ENCODE measurements around the gene TBX5. TPM values are rescaled to one million over a fixed set of nuclear protein-coding genes. Genes with fewer than 3 reads are reported as not detected.
A peak's percentile ranks its signal among the peaks of the same experiment; 100 is the strongest.

Gene TBX5
- polyA plus RNA-seq, 1 donor (not counting 4 experiments of a cell fraction or from before 2014, with no cell fraction given), result not detected

DNA sequence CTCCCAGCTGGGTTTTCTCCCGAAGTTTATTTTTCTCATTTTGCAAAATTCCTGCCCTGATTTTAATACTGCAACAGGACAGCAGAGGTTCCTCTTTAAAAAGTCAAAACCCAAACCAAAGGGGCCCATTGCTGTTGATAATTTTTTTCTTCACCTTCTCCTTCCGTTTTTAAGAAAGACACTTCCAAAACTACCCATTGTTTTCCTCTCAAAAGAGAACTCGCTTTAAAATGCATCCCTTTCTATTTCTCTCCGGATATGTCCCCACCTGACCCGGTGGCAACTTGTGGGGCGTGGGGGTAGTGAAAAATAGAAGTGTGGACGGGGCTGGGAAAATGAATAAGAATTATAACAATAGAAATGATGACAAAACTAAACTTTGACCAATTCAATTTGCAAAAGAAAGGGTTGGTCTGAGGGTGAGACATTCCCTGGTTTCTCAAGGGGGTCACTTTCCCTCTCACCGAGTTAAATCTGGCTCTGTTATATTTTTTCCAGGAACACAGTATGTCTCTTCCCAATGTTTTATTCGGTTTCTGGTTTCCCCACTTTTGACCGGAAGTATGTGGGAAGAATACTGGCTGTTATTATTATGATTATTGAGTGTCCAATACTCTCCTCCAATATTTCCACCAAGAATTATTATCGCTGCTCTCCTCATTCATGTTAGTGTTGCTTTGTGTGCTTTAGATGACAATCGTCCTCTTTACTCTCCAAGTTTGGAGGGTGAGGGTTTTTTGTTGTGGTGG, 4.1 kb upstream of the TBX5 start:
- peaks cover 99% of the 10 kb centered on the region for H3K27me3 ChIP-seq (ENCODE audit: control insufficient read depth, extremely low read depth, insufficient read depth, low read length)
- no peak for DNase-seq (ENCODE audit: low read depth, low spot score)
- peaks cover 2% of the 10 kb centered on the region for H4K20me1 ChIP-seq (ENCODE audit: control insufficient read depth, extremely low read depth, insufficient read depth, low read length)
- H3K9me3 ChIP-seq (ENCODE audit: control insufficient read depth, low read depth, low read length), result no peaks in the 10 kb centered on the region
- no peaks in the 10 kb centered on the region for H3K79me2 ChIP-seq (ENCODE audit: control insufficient read depth, insufficient read depth, low read length)
- no peaks in the 10 kb centered on the region for H3K36me3 ChIP-seq (ENCODE audit: control insufficient read depth in 2 of 2, extremely low read depth in 1 of 2, insufficient read depth in 2 of 2, low read length in 2 of 2)
- H2AFZ ChIP-seq (ENCODE audit: control insufficient read depth, low read length), result no peak overlapping the region
- H3K9me1 ChIP-seq (ENCODE audit: control insufficient read depth, extremely low read depth, insufficient read depth, low read length), result no peaks in the 10 kb centered on the region
- H3K9ac ChIP-seq (ENCODE audit: control insufficient read depth, extremely low read depth, insufficient read depth, low read length), result no peak overlapping the region
- no peak for TF ChIP-seq EZH2 (IDR thresholded peaks at IDR 0.05; ENCODE audit: low read length)
- TF ChIP-seq, protein P1, sequence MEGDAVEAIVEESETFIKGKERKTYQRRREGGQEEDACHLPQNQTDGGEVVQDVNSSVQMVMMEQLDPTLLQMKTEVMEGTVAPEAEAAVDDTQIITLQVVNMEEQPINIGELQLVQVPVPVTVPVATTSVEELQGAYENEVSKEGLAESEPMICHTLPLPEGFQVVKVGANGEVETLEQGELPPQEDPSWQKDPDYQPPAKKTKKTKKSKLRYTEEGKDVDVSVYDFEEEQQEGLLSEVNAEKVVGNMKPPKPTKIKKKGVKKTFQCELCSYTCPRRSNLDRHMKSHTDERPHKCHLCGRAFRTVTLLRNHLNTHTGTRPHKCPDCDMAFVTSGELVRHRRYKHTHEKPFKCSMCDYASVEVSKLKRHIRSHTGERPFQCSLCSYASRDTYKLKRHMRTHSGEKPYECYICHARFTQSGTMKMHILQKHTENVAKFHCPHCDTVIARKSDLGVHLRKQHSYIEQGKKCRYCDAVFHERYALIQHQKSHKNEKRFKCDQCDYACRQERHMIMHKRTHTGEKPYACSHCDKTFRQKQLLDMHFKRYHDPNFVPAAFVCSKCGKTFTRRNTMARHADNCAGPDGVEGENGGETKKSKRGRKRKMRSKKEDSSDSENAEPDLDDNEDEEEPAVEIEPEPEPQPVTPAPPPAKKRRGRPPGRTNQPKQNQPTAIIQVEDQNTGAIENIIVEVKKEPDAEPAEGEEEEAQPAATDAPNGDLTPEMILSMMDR (optimal IDR thresholded peaks at IDR 0.05 in 1 of 3, IDR thresholded peaks at IDR 0.05 in 1 of 3, conservative IDR thresholded peaks at IDR 0.05 in 1 of 3; ENCODE audit: extremely low read depth in 1 of 3, insufficient read depth in 2 of 3, low read length in 3 of 3), result no peak
- dilution Hi-C loops (cut with MboI; ENCODE audit: extremely low pct_ligation_motif_present, low sequenced_read_pairs), result no loop called here
- H3K4me3 ChIP-seq (ENCODE audit: control insufficient read depth in 2 of 3, extremely low read depth in 1 of 3, insufficient read depth in 2 of 3, low read depth in 1 of 3, low read length in 3 of 3), result no peak overlapping the region
- H3K27ac ChIP-seq (ENCODE audit: control insufficient read depth, insufficient read depth, low read length), result no peak overlapping the region
- H3K4me1 ChIP-seq (ENCODE audit: control insufficient read depth, extremely low read depth, insufficient read depth, low read length), result no peaks in the 10 kb centered on the region
- FAIRE-seq, result no peak
- peak overlapping the region; percentile 60 for H3K4me2 ChIP-seq (ENCODE audit: control insufficient read depth, extremely low read depth, insufficient read depth, low read depth, low read length)

DNA sequence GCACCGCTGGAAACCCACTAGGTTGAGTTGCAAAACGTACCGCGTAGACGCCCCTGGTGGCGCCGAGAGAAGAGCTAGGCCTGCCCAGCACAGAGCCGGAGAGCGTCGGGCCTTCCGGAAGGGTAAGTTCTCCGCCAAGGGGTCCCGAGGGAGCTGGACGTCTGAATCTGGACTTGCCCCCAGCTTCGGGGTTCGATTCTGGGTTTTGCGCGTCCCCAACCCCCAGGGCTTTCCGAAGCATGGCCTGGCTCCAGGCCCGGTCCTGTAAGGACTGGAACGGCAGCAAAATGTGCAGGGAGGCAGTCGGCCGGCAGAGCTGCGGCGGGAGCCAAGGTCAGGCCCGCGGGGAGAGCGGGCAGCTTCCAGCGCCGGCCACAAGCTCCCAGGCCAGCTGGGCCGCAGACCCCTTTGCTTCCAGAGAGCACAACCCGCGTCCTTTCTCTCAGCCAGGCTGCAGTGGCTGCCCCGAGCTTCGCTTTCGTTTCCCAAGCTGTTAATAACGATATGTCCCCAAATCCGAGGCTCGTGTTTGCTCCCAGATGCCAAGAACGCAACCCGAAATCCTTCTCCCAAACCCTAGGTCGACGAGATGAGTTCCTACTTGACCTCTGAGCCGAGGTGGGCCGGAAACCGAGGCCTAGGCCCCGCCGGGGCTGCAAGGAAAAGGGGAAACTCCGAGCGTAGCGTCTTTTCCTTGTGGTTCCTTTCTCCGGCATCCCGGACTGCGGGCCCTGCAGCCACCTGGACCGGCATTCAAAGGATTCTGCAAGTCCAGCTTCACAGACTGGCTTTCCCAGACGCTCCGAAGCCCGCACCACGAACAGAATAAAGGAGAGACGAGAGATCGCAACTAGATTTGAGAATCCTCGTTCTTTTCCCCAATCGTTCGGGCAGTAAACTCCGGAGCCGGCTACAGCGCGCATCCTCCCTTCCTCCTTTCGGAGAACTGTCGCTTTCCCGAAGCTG, 3.2 kb upstream of the TBX5 start:
- Histone ChIP-seq H3K36me3 (ENCODE audit: control insufficient read depth in 2 of 2, extremely low read depth in 1 of 2, insufficient read depth in 2 of 2, low read length in 2 of 2) (no peaks in the 10 kb centered on the region), H4K20me1 (ENCODE audit: control insufficient read depth, extremely low read depth, insufficient read depth, low read length) (peaks cover 2% of the 10 kb centered on the region), H3K9ac (ENCODE audit: control insufficient read depth, extremely low read depth, insufficient read depth, low read length) (no peak overlapping the region), H3K27me3 (ENCODE audit: control insufficient read depth, extremely low read depth, insufficient read depth, low read length) (peaks cover 99% of the 10 kb centered on the region), H3K4me2 (ENCODE audit: control insufficient read depth, extremely low read depth, insufficient read depth, low read depth, low read length) (peak overlapping the region; percentile 60), H3K4me1 (ENCODE audit: control insufficient read depth, extremely low read depth, insufficient read depth, low read length) (no peaks in the 10 kb centered on the region), H3K79me2 (ENCODE audit: control insufficient read depth, insufficient read depth, low read length) (no peaks in the 10 kb centered on the region), H3K27ac (ENCODE audit: control insufficient read depth, insufficient read depth, low read length) (no peak overlapping the region), H3K9me1 (ENCODE audit: control insufficient read depth, extremely low read depth, insufficient read depth, low read length) (no peaks in the 10 kb centered on the region), H3K9me3 (ENCODE audit: control insufficient read depth, low read depth, low read length) (no peaks in the 10 kb centered on the region), H2AFZ (ENCODE audit: control insufficient read depth, low read length) (no peak overlapping the region), H3K4me3 (ENCODE audit: control insufficient read depth in 2 of 3, extremely low read depth in 1 of 3, insufficient read depth in 2 of 3, low read depth in 1 of 3, low read length in 3 of 3) (peak overlapping the region in 2 of 3 experiments; percentile 18 to 26)
- FAIRE-seq, result no peak
- dilution Hi-C loops (cut with MboI; ENCODE audit: extremely low pct_ligation_motif_present, low sequenced_read_pairs), result no loop called here
- TF ChIP-seq, protein P1 (optimal IDR thresholded peaks at IDR 0.05 in 1 of 3, IDR thresholded peaks at IDR 0.05 in 1 of 3, conservative IDR thresholded peaks at IDR 0.05 in 1 of 3; ENCODE audit: extremely low read depth in 1 of 3, insufficient read depth in 2 of 3, low read length in 3 of 3), result no peak
- peak; percentile 95 for TF ChIP-seq EZH2 (IDR thresholded peaks at IDR 0.05; ENCODE audit: low read length)
- no peak for DNase-seq (ENCODE audit: low read depth, low spot score)
